Osteoblast (primary cell): Measurements from ENCODE around the gene GPR143. TPM values are rescaled to one million over a fixed set of nuclear protein-coding genes. Genes with fewer than 3 reads are reported as not detected.
"Not testable (repeated sequence)": the region's sequence is repeated elsewhere in the genome, so short reads cannot be mapped to it uniquely, and the experiment has no call there.

ENCODE experiments used
- DNase-seq: peaks from one replicate; pipeline ENCODE4 v3.0.0; 2011; ENCODE audit warnings: low spot score, mixed read lengths; ENCODE audit not compliant: insufficient read length; ENCODE audit errors: missing footprints
- H2AFZ ChIP-seq: 2 replicates; pipeline ENCODE4 v1.6.0; 2011; ENCODE audit warnings: mild to moderate bottlenecking, low read length
- H3K27ac ChIP-seq: 2 replicates; pipeline ENCODE4 v1.5.1; 2011; ENCODE audit warnings: mild to moderate bottlenecking, low read depth, low read length, moderate library complexity
- H3K27me3 ChIP-seq: 2 replicates; pipeline ENCODE4 v1.6.0; 2012; ENCODE audit warnings: mild to moderate bottlenecking, control low read depth, inconsistent platforms, low read length, moderate library complexity; ENCODE audit not compliant: insufficient read depth
- H3K36me3 ChIP-seq: 2 replicates; pipeline ENCODE4 v1.5.1; 2011; ENCODE audit warnings: mild to moderate bottlenecking, low read length, control low read depth, moderate library complexity; ENCODE audit not compliant: insufficient read depth
- H3K4me1 ChIP-seq: 2 replicates; pipeline ENCODE4 v1.5.1; 2011; ENCODE audit warnings: mild to moderate bottlenecking, low read length, control low read depth, moderate library complexity; ENCODE audit not compliant: insufficient read depth
- H3K4me2 ChIP-seq: 2 replicates; pipeline ENCODE4 v1.6.0; 2011; ENCODE audit warnings: mild to moderate bottlenecking, low read length; ENCODE audit not compliant: insufficient read depth
- H3K4me3 ChIP-seq: fragments of 200-600 bp; sonication (generic); 3 replicates; pipeline ENCODE4 v1.5.1; 2012; ENCODE audit warnings: mild to moderate bottlenecking, low read length, inconsistent platforms; ENCODE audit not compliant: insufficient read depth
- H3K79me2 ChIP-seq: 2 replicates; pipeline ENCODE4 v1.6.0; 2012; ENCODE audit warnings: mild to moderate bottlenecking, low read length, control low read depth, inconsistent platforms; ENCODE audit not compliant: insufficient read depth
- H3K9me3 ChIP-seq: 2 replicates; pipeline ENCODE4 v1.5.1; 2011; ENCODE audit warnings: low read depth, low read length, control low read depth
- H4K20me1 ChIP-seq: 2 replicates; pipeline ENCODE4 v1.6.0; 2012; ENCODE audit warnings: mild to moderate bottlenecking, low read length, control low read depth; ENCODE audit not compliant: insufficient read depth
- CTCF ChIP-seq: IDR thresholded peaks from 2 replicates; pipeline ENCODE4 v1.5.1; 2011; ENCODE audit warnings: mild to moderate bottlenecking, low read depth, low read length, moderate library complexity; ENCODE audit errors: extremely low read depth
- total RNA-seq: library from RNA; depleted of rRNA; stranded (reverse); fragments of >200 nt; gene quantifications from 2 replicates; pipeline ENCODE4 v1.2.3, GENCODE V29; 2012

Gene GPR143
- total RNA-seq, 1 donor: not detected

GRCh38 chrX:9775930-9776329 lies 10.3 kb upstream of the GPR143 start:
- no peak overlapping the region for H3K27ac ChIP-seq
- H3K4me3 ChIP-seq: no peak overlapping the region
- no peaks in the 10 kb centered on the region for H3K9me3 ChIP-seq
- TF ChIP-seq CTCF: no peak
- no peaks in the 10 kb centered on the region for H3K36me3 ChIP-seq
- DNase-seq: no peak
- H2AFZ ChIP-seq: no peak overlapping the region
- no peaks in the 10 kb centered on the region for H3K79me2 ChIP-seq
- no peak overlapping the region for H3K4me2 ChIP-seq
- no peaks in the 10 kb centered on the region for H4K20me1 ChIP-seq
- H3K27me3 ChIP-seq: no peaks in the 10 kb centered on the region
- no peaks in the 10 kb centered on the region for H3K4me1 ChIP-seq

- Histone ChIP-seq H3K79me2 (no peaks in the 10 kb centered on the region), H3K9me3 (no peaks in the 10 kb centered on the region), H3K4me3 (no peak overlapping the region), H3K4me1 (no peaks in the 10 kb centered on the region), H4K20me1 (no peaks in the 10 kb centered on the region), H2AFZ (no peak overlapping the region), H3K27ac (no peak overlapping the region), H3K4me2 (no peak overlapping the region), H3K27me3 (no peaks in the 10 kb centered on the region), H3K36me3 (no peaks in the 10 kb centered on the region)
- no peak for TF ChIP-seq CTCF
- no peak for DNase-seq
Measured at GRCh38 chrX:9772943-9773342, 7.3 kb upstream of the GPR143 start.

GRCh38 chrX:9770319-9770718 lies 4.7 kb upstream of the GPR143 start:
- H2AFZ ChIP-seq: no peak overlapping the region
- no peak for TF ChIP-seq CTCF
- no peaks in the 10 kb centered on the region for H3K27me3 ChIP-seq
- no peak overlapping the region for H3K4me2 ChIP-seq
- no peak overlapping the region for H3K27ac ChIP-seq
- no peaks in the 10 kb centered on the region for H3K79me2 ChIP-seq
- H3K4me1 ChIP-seq: no peaks in the 10 kb centered on the region
- H3K4me3 ChIP-seq: no peak overlapping the region
- no peaks in the 10 kb centered on the region for H3K9me3 ChIP-seq
- no peaks in the 10 kb centered on the region for H4K20me1 ChIP-seq
- DNase-seq: no peak
- no peaks in the 10 kb centered on the region for H3K36me3 ChIP-seq

- not testable (repeated sequence) for H3K79me2 ChIP-seq, H4K20me1 ChIP-seq, H3K36me3 ChIP-seq, H2AFZ ChIP-seq, H3K27ac ChIP-seq, H3K9me3 ChIP-seq, H3K27me3 ChIP-seq, DNase-seq, H3K4me1 ChIP-seq, H3K4me3 ChIP-seq, H3K4me2 ChIP-seq
Measured at GRCh38 chrX:9768321-9768839, 2.7 kb upstream of the GPR143 start.

GRCh38 chrX:9767375-9767774 lies 1.7 kb upstream of the GPR143 start:
- H3K27ac ChIP-seq: no peak overlapping the region
- no peaks in the 10 kb centered on the region for H3K9me3 ChIP-seq
- H4K20me1 ChIP-seq: no peaks in the 10 kb centered on the region
- H3K79me2 ChIP-seq: no peaks in the 10 kb centered on the region
- H3K4me2 ChIP-seq: no peak overlapping the region
- H2AFZ ChIP-seq: no peak overlapping the region
- DNase-seq: no peak
- TF ChIP-seq CTCF: no peak
- H3K27me3 ChIP-seq: no peaks in the 10 kb centered on the region
- no peaks in the 10 kb centered on the region for H3K4me1 ChIP-seq
- H3K4me3 ChIP-seq: no peak overlapping the region
- no peaks in the 10 kb centered on the region for H3K36me3 ChIP-seq
